Activated T-helper 1 cell treated with anti-CD3 and anti-CD28 coated beads, Interleukin-12 subunit alpha, Interleukin-12 subunit beta, Interleukin-2, Interleukin-4 antibody, amounts not matched to agents 30 ng/mL and 10 ng/mL and 1 ng/mL, durations not matched to agents 14 hours and 24 hours and 36 hours (primary cell): Measurements from ENCODE around the gene SMIM14. TPM values are rescaled to one million over a fixed set of nuclear protein-coding genes. Genes with fewer than 3 reads are reported as not detected.
"Not testable (repeated sequence)": the region's sequence is repeated elsewhere in the genome, so short reads cannot be mapped to it uniquely, and the experiment has no call there.

Experiments used
- DNase-seq: peaks from one replicate; pipeline ENCODE4 v3.0.0; 2021; ENCODE audit warnings: low spot score
- H3K27ac Mint-ChIP-seq: one replicate; pipeline ENCODE4 v1.8.0; 2021; ENCODE audit warnings: mild to moderate bottlenecking, mixed read lengths
- H3K27me3 Mint-ChIP-seq: one replicate; pipeline ENCODE4 v1.8.0; 2022; ENCODE audit warnings: mild to moderate bottlenecking, moderate library complexity, mixed read lengths; ENCODE audit not compliant: insufficient read depth
- H3K36me3 Mint-ChIP-seq: one replicate; pipeline ENCODE4 v1.8.0; 2021; ENCODE audit warnings: low read depth, mixed read lengths
- H3K4me1 Mint-ChIP-seq: one replicate; pipeline ENCODE4 v1.8.0; 2021; ENCODE audit warnings: low read depth, mixed read lengths
- H3K4me3 Mint-ChIP-seq: one replicate; pipeline ENCODE4 v1.8.0; 2021; ENCODE audit warnings: mild to moderate bottlenecking, moderate library complexity, mixed read lengths
- H3K9me3 Mint-ChIP-seq: one replicate; pipeline ENCODE4 v1.8.0; 2021; ENCODE audit warnings: mixed read lengths
- intact Hi-C: fragments of 100-400 bp; cut with micrococcal nuclease; formaldehyde crosslinking; loops from one replicate; pipeline ENCODE4 v1.15.1; 2024
- total RNA-seq: library from RNA; stranded (reverse); gene quantifications from 2 replicates; pipeline ENCODE4 v1.2.3, GENCODE V29; 2022

Gene SMIM14
- total RNA-seq, 1 donor from 2014 or later: 1.6 TPM

GRCh38 chr4:39516407-39516966 lies 122.2 kb downstream of the SMIM14 start:
- Mint-ChIP-seq H3K36me3 (peaks cover 10% of the 10 kb centered on the region), H3K27me3 (no peaks in the 10 kb centered on the region), H3K9me3 (no peaks in the 10 kb centered on the region), H3K27ac (no peak overlapping the region), H3K4me1 (no peaks in the 10 kb centered on the region), H3K4me3 (no peak overlapping the region)
- intact Hi-C loops: no loop called here
- DNase-seq: no peak

DNA sequence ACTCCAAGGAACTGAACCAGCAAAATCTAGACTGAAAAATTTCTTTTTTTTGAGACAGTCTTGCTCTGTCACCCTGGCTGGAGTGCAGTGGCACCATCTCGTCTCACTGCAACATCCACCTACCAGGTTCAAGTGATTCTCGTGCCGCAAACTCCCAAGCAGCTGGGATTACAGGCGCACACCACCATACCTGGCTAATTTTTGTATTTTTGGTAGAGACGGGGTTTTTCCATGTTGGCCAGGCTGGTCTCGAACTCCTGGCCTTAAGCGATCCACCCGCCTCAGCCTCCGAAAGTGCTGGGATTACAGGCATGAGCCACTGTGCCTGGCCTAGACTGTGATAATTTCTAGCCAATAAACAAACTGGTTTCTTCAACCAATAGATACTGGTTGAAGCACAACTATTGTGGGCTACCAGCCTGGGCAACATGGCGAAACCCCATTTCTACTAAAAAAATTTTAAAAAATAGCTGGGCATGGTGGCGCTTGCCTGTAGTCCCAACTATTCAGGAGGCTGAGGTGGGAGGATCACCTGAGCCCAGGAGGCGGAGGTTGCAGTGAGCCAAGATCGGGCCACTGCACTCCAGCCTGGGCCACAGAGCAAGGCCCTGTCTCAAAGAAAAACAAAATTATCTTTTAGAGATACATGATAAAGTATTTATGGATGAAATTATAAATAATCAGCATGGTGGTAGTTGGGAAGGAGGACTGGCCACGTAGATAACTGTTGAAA lies 122.8 kb downstream of the SMIM14 start:
- H3K27me3 Mint-ChIP-seq, DNase-seq, H3K4me1 Mint-ChIP-seq, H3K9me3 Mint-ChIP-seq, intact Hi-C loops, H3K27ac Mint-ChIP-seq, H3K4me3 Mint-ChIP-seq: not testable (repeated sequence)
- H3K36me3 Mint-ChIP-seq: peaks cover 10% of the 10 kb centered on the region

- no peak for DNase-seq
- Mint-ChIP-seq H3K36me3 (peaks cover 13% of the 10 kb centered on the region), H3K9me3 (no peaks in the 10 kb centered on the region), H3K27me3 (no peaks in the 10 kb centered on the region), H3K4me3 (no peak overlapping the region), H3K4me1 (no peaks in the 10 kb centered on the region), H3K27ac (no peak overlapping the region)
- intact Hi-C loops: no loop called here
Measured at GRCh38 chr4:39514888-39515401, 123.7 kb downstream of the SMIM14 start.

DNA sequence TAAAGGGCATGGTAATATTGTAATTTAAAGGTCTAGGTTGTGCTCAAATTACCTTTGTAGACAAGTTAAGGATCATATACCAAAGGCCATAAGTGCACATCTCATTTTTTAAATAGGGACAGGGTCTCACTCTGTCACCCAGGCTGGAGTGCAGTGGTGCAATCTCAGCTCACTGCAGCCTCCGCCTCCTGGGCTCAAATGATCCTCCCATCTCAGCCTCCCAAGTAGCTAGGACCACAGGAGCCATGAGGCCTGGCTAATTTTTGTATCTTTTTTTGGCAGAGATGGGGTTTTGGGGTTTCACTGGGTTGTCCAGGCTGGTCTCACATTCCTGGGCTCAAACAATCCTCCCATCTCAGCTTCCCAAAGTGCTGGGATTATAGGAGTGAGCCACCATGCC lies 124.4 kb downstream of the SMIM14 start:
- H3K9me3 Mint-ChIP-seq, intact Hi-C loops, H3K27me3 Mint-ChIP-seq, H3K4me3 Mint-ChIP-seq, DNase-seq, H3K27ac Mint-ChIP-seq, H3K4me1 Mint-ChIP-seq: not testable (repeated sequence)
- peaks cover 17% of the 10 kb centered on the region for H3K36me3 Mint-ChIP-seq

DNA sequence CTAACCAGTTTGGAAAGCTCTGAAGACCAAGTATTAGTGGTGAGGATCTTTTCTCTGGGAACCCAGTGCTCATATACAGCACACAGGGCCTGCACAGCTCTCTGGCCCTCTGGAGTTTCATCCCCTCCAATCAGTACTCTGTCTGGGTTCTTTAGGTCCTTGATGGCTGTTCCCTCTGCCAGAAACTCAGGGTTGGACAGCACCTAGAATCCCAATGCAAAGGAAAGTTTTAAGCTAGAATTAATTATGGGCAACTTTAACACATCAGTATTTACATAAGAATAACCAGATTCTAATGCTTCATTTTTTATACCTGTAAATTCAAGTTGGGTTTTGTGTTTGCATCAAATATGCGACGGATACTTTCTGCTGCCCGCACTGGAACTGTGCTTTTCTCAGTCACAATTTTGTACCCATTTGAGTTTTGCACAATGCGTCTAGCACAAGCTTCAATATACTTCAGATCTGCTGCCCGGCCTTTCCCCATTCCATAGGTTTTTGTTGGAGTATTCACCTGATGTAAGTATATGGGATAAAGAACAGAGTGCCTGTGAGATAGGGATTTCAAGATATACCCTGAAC lies 128.2 kb downstream of the SMIM14 start:
- no peak for DNase-seq
- intact Hi-C loops: no loop called here
- no peak overlapping the region for H3K4me3 Mint-ChIP-seq
- no peaks in the 10 kb centered on the region for H3K4me1 Mint-ChIP-seq
- H3K9me3 Mint-ChIP-seq: no peaks in the 10 kb centered on the region
- no peak overlapping the region for H3K27ac Mint-ChIP-seq
- no peaks in the 10 kb centered on the region for H3K27me3 Mint-ChIP-seq
- H3K36me3 Mint-ChIP-seq: peaks cover 19% of the 10 kb centered on the region

GRCh38 chr4:39505581-39505980 lies 133.1 kb downstream of the SMIM14 start:
- H3K4me3 Mint-ChIP-seq: no peak overlapping the region
- no peaks in the 10 kb centered on the region for H3K27me3 Mint-ChIP-seq
- no peaks in the 10 kb centered on the region for H3K4me1 Mint-ChIP-seq
- H3K27ac Mint-ChIP-seq: no peak overlapping the region
- intact Hi-C loops: no loop called here
- no peaks in the 10 kb centered on the region for H3K9me3 Mint-ChIP-seq
- H3K36me3 Mint-ChIP-seq: peaks cover 33% of the 10 kb centered on the region
- no peak for DNase-seq

- intact Hi-C loops: no loop called here
- no peak overlapping the region for H3K4me3 Mint-ChIP-seq
- DNase-seq: no peak
- no peak overlapping the region for H3K27ac Mint-ChIP-seq
- no peaks in the 10 kb centered on the region for H3K4me1 Mint-ChIP-seq
- no peaks in the 10 kb centered on the region for H3K9me3 Mint-ChIP-seq
- no peaks in the 10 kb centered on the region for H3K27me3 Mint-ChIP-seq
- H3K36me3 Mint-ChIP-seq: peaks cover 30% of the 10 kb centered on the region
Measured at GRCh38 chr4:39504538-39504937, 134.1 kb downstream of the SMIM14 start.

DNA sequence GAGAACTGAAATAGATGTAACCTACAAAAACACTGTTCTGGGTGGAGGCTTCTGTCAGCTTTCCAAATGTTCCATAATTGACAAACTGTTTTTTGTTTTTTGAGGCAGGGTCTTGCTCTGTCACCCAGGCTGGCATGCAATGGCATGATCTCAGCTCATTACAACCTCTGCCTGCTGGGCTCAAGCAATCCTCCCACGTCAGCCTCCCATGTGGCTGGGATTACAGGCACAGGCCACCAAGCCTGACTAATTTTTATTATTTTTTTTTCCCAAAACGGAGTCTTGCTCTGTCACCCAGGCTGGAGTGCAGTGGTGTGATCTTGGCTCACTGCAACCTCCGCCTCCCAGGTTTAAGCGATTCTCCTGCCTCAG lies 136.0 kb downstream of the SMIM14 start:
- H3K27me3 Mint-ChIP-seq, DNase-seq, H3K4me3 Mint-ChIP-seq, H3K9me3 Mint-ChIP-seq, intact Hi-C loops, H3K27ac Mint-ChIP-seq, H3K4me1 Mint-ChIP-seq: not testable (repeated sequence)
- peaks cover 28% of the 10 kb centered on the region for H3K36me3 Mint-ChIP-seq

DNA sequence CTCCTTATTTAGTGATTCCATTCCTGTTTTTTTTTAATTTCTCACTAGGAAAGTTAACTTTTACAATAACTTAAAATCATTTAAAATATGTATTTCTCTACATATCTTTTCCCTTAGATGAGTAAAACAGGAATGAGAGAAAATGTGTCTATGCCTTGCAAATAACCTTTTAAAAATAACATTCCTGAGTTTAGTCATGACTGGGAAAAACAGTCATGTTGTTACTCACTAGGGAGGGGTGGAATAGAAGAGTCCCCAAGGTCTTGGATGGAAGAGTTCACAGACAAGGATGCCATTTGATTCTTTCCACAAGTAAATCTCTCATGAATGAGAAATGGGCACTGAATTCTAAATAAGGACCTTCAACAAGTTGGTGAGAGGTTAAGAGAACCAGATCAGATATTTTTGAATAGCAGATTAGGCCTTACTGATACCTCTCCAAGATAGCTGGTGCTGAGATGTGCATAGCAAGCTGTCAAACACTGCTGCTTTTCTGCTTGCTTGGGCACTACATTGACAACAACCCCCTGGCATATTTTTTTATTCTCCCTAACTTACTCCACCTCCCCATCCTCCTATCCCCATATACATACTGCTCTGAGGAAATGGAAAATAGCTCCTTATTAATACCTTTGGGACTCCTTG lies 136.5 kb downstream of the SMIM14 start:
- no peaks in the 10 kb centered on the region for H3K9me3 Mint-ChIP-seq
- no peaks in the 10 kb centered on the region for H3K4me1 Mint-ChIP-seq
- peaks cover 28% of the 10 kb centered on the region for H3K36me3 Mint-ChIP-seq
- H3K27ac Mint-ChIP-seq: no peak overlapping the region
- intact Hi-C loops: no loop called here
- no peak for DNase-seq
- no peaks in the 10 kb centered on the region for H3K27me3 Mint-ChIP-seq
- H3K4me3 Mint-ChIP-seq: no peak overlapping the region

GRCh38 chr4:39498727-39499020 lies 140.0 kb downstream of the SMIM14 start:
- H3K4me3 Mint-ChIP-seq: no peak overlapping the region
- no peak for DNase-seq
- peaks cover 15% of the 10 kb centered on the region for H3K36me3 Mint-ChIP-seq
- H3K27ac Mint-ChIP-seq: no peak overlapping the region
- no peaks in the 10 kb centered on the region for H3K9me3 Mint-ChIP-seq
- H3K27me3 Mint-ChIP-seq: no peaks in the 10 kb centered on the region
- H3K4me1 Mint-ChIP-seq: no peaks in the 10 kb centered on the region
- intact Hi-C loops: no loop called here

DNA sequence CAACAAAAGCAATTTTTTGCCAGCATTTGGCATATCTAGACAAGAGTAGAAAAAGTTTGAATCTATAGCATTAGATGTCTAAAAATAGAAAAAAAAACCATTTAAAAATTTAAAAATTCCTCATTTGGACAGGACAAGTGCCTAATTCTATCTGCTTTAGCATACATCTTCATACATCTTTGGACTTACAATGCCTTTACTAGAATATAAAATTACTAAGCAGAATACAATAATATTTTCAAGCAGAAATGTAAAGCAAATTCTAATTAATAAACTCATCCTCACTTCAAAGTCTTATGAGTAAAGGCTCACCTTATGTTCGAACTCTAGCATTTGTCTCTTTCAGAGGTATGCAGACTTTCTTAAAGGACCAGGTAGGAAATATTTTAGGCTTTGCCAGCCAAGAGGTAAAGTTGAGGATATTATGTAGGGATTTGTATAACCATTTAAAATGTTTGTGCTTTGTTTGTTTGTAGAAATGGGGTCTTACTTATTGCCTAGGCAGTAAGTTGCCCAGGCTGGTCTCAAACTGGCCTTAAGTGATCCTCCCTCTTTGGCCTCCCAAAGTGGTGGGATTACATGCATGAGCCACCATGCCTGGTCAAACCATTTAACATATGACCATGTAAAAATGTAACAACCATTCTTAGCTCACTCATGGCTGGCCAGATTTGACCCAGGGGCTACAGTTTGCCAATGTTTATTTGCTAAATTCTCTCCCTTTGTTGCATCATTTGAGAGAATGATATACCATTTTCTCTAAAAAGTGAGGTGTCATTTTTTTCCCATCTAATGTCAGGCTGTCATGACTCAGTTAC lies 140.5 kb downstream of the SMIM14 start:
- no peak for DNase-seq
- Mint-ChIP-seq H3K4me1 (no peaks in the 10 kb centered on the region), H3K4me3 (no peak overlapping the region), H3K9me3 (no peaks in the 10 kb centered on the region), H3K36me3 (peaks cover 10% of the 10 kb centered on the region), H3K27me3 (no peaks in the 10 kb centered on the region), H3K27ac (no peak overlapping the region)
- intact Hi-C loops: no loop called here
